Neural cell (in vitro differentiated cells): ENCODE data around the gene LYPLA2. TPM values are rescaled to one million over a fixed set of nuclear protein-coding genes. Genes with fewer than 3 reads are reported as not detected.

Experiments
- H2AFZ ChIP-seq: fragments of 200-600, 300-800 bp; sonication (generic), shearing (Covaris generic); 2 replicates; pipeline ENCODE4 v1.6.0; 2014; ENCODE audit warnings: low read depth, mild to moderate bottlenecking, antibody characterized with exemption, low read length, moderate library complexity
- H3F3A ChIP-seq: fragments of 200-600 bp; shearing (Covaris generic); 2 replicates; pipeline ENCODE4 v1.6.1; 2016; ENCODE audit warnings: mild to moderate bottlenecking, moderate library complexity, mixed read lengths, antibody characterized with exemption, low read length; ENCODE audit not compliant: insufficient read depth, poor library complexity, severe bottlenecking
- H3K27ac ChIP-seq: fragments of 200-600, 300-800 bp; sonication (generic), shearing (Covaris generic); 2 replicates; pipeline ENCODE4 v1.5.1; 2014; ENCODE audit warnings: mild to moderate bottlenecking, low read length, moderate library complexity
- H3K27me3 ChIP-seq: fragments of 300-800, 200-600 bp; sonication (generic), shearing (Covaris generic); 2 replicates; pipeline ENCODE4 v1.6.0; 2014; ENCODE audit warnings: mild to moderate bottlenecking, low read depth, low read length, moderate library complexity; ENCODE audit not compliant: insufficient read depth
- H3K36me3 ChIP-seq: fragments of 300-800, 200-600 bp; sonication (generic), shearing (Covaris generic); 2 replicates; pipeline ENCODE4 v1.5.1; 2014; ENCODE audit warnings: mild to moderate bottlenecking, antibody characterized with exemption, low read length, moderate library complexity; ENCODE audit not compliant: insufficient read depth
- H3K4me2 ChIP-seq: fragments of 300-800, 200-600 bp; sonication (generic), shearing (Covaris generic); 2 replicates; pipeline ENCODE4 v1.6.0; 2014; ENCODE audit warnings: mild to moderate bottlenecking, low read length
- H3K4me3 ChIP-seq: fragments of 300-800, 200-600 bp; sonication (generic), shearing (Covaris generic); 2 replicates; pipeline ENCODE4 v1.5.1; 2014; ENCODE audit warnings: mild to moderate bottlenecking, low read length, moderate library complexity
- H3K79me2 ChIP-seq: fragments of 200-600 bp; shearing (Covaris generic); replicated peaks from 2 replicates; pipeline ENCODE4 v1.6.0; 2014; ENCODE audit warnings: mild to moderate bottlenecking, low read length, moderate library complexity; ENCODE audit not compliant: insufficient read depth
- H3K9ac ChIP-seq: fragments of 300-800, 200-600 bp; sonication (generic), shearing (Covaris generic); 2 replicates; pipeline ENCODE4 v1.6.1; 2016; ENCODE audit warnings: mild to moderate bottlenecking, low read length, mixed read lengths
- H3K9me2 ChIP-seq: fragments of 200-600 bp; shearing (Covaris generic); 2 replicates; pipeline ENCODE4 v1.6.1; 2016; ENCODE audit warnings: mild to moderate bottlenecking, low read length, mixed read lengths; ENCODE audit not compliant: insufficient read depth
- H3K9me3 ChIP-seq: fragments of 200-600, 300-800 bp; sonication (generic), shearing (Covaris generic); 2 replicates; pipeline ENCODE4 v1.6.1; 2016; ENCODE audit warnings: mild to moderate bottlenecking, mixed run types, low read length, moderate library complexity, mixed read lengths
- H4K20me1 ChIP-seq: fragments of 200-600 bp; shearing (Covaris generic); 2 replicates; pipeline ENCODE4 v1.6.1; 2016; ENCODE audit warnings: mild to moderate bottlenecking, mixed run types; ENCODE audit not compliant: insufficient read depth
- CTCF ChIP-seq: fragments of 450-650 bp; IDR thresholded peaks from 2 replicates; pipeline ENCODE4 v1.5.1; 2014; ENCODE audit warnings: antibody characterized with exemption, mild to moderate bottlenecking, moderate library complexity; ENCODE audit not compliant: poor library complexity, severe bottlenecking
- EP300 ChIP-seq: fragments of 450-650 bp; conservative IDR thresholded peaks from 2 replicates; pipeline ENCODE4 v1.6.1; 2014; ENCODE audit warnings: antibody characterized with exemption, mild to moderate bottlenecking, moderate library complexity; ENCODE audit not compliant: poor library complexity, severe bottlenecking
- EZH2 ChIP-seq: fragments of 200-600, 300-800 bp; shearing (Covaris generic), sonication (generic); IDR thresholded peaks from 2 replicates; pipeline ENCODE4 v1.6.1; 2014; ENCODE audit warnings: antibody characterized with exemption, low read length, borderline replicate concordance, mild to moderate bottlenecking; ENCODE audit not compliant: insufficient read depth, poor library complexity, severe bottlenecking
- MXI1 ChIP-seq: fragments of 450-650 bp; conservative IDR thresholded peaks from 2 replicates; pipeline ENCODE4 v1.6.1; 2014; ENCODE audit warnings: antibody characterized with exemption, mild to moderate bottlenecking; ENCODE audit not compliant: poor library complexity, severe bottlenecking
- POLR2AphosphoS5 ChIP-seq: IDR thresholded peaks from 2 replicates; pipeline ENCODE4 v1.6.1; 2012
- RAD21 ChIP-seq: fragments of 450-650 bp; conservative IDR thresholded peaks from 2 replicates; pipeline ENCODE4 v1.6.1; 2014; ENCODE audit warnings: antibody characterized with exemption, mild to moderate bottlenecking, moderate library complexity
- REST ChIP-seq: IDR thresholded peaks from 2 replicates; pipeline ENCODE4 v1.6.1; 2012; ENCODE audit warnings: borderline replicate concordance
- SMC3 ChIP-seq: fragments of 450-650 bp; conservative IDR thresholded peaks from 2 replicates; pipeline ENCODE4 v1.6.1; 2014; ENCODE audit warnings: antibody characterized with exemption, mild to moderate bottlenecking, moderate library complexity; ENCODE audit not compliant: poor library complexity
- TAF1 ChIP-seq: IDR thresholded peaks from 2 replicates; pipeline ENCODE4 v1.6.1; 2012; ENCODE audit warnings: low read depth
- polyA plus RNA-seq: library from polyadenylated mRNA; depleted of rRNA; stranded (reverse); fragments of >200 nt; gene quantifications from 2 replicates; pipeline ENCODE4 v1.2.3, GENCODE V29; 2014

LYPLA2 gene
- polyA plus RNA-seq, 1 donor from 2014 or later = 107 TPM

GRCh38 chr1:23752909-23753308 lies 38.0 kb upstream of the LYPLA2 start:
- Histone ChIP-seq H3K9me2 (no peaks in the 10 kb centered on the region), H3K79me2 (peaks cover 11% of the 10 kb centered on the region), H3K9ac (no peak overlapping the region), H3F3A (no peaks in the 10 kb centered on the region), H3K27ac (no peak overlapping the region), H4K20me1 (no peaks in the 10 kb centered on the region), H3K4me2 (no peak overlapping the region), H3K36me3 (peaks cover 12% of the 10 kb centered on the region), H2AFZ (no peak overlapping the region), H3K27me3 (no peaks in the 10 kb centered on the region), H3K9me3 (no peaks in the 10 kb centered on the region), H3K4me3 (no peak overlapping the region)
- TF ChIP-seq SMC3 = no peak
- no peak for TF ChIP-seq REST
- no peak for TF ChIP-seq POLR2AphosphoS5
- TF ChIP-seq EP300 = no peak
- no peak for TF ChIP-seq EZH2
- TF ChIP-seq TAF1 = no peak
- TF ChIP-seq MXI1 = no peak
- no peak for TF ChIP-seq RAD21
- no peak for TF ChIP-seq CTCF

- H3K36me3 ChIP-seq = peaks cover 12% of the 10 kb centered on the region
- H3K27ac ChIP-seq = no peak overlapping the region
- H2AFZ ChIP-seq = no peak overlapping the region
- TF ChIP-seq SMC3 (no peak), EZH2 (no peak), TAF1 (no peak), CTCF (no peak), REST (no peak), MXI1 (no peak), EP300 (no peak), POLR2AphosphoS5 (no peak), RAD21 (no peak)
- H3F3A ChIP-seq = no peaks in the 10 kb centered on the region
- no peaks in the 10 kb centered on the region for H3K9me3 ChIP-seq
- H3K79me2 ChIP-seq = no peaks in the 10 kb centered on the region
- H4K20me1 ChIP-seq = no peaks in the 10 kb centered on the region
- no peak overlapping the region for H3K9ac ChIP-seq
- H3K4me3 ChIP-seq = no peak overlapping the region
- no peaks in the 10 kb centered on the region for H3K9me2 ChIP-seq
- no peaks in the 10 kb centered on the region for H3K27me3 ChIP-seq
- no peak overlapping the region for H3K4me2 ChIP-seq
Observed at GRCh38 chr1:23756676-23757075, 34.3 kb upstream of the LYPLA2 start.
